Effector memory CD4-positive, alpha-beta T cell (primary cell): ENCODE results near the gene CEP131.
A peak's percentile ranks its signal among the peaks of the same experiment; 100 is the strongest.

Experiments used
- DNase-seq, 3 donors: peaks; one replicate each; pipeline ENCODE4 v3.0.0-alpha.2; 2020
- H3K27ac ChIP-seq: 2 replicates; pipeline ENCODE4 v1.7.0; 2013; ENCODE audit warnings: mild to moderate bottlenecking, low read length, moderate library complexity; ENCODE audit not compliant: insufficient read depth, poor library complexity, severe bottlenecking
- H3K27me3 ChIP-seq: replicated peaks from 2 replicates; pipeline ENCODE4 v1.7.0; 2013; ENCODE audit warnings: mild to moderate bottlenecking, low read length; ENCODE audit not compliant: insufficient read depth, control insufficient read depth, poor library complexity, severe bottlenecking
- H3K36me3 ChIP-seq: 2 replicates; pipeline ENCODE4 v1.7.0; 2013; ENCODE audit warnings: mild to moderate bottlenecking, low read length, moderate library complexity; ENCODE audit not compliant: control insufficient read depth, insufficient read depth
- H3K4me1 ChIP-seq: 2 replicates; pipeline ENCODE4 v1.7.0; 2013; ENCODE audit warnings: low read length, mild to moderate bottlenecking; ENCODE audit not compliant: control insufficient read depth, insufficient read depth, poor library complexity, severe bottlenecking
- H3K4me3 ChIP-seq: 2 replicates; pipeline ENCODE4 v1.7.0; 2013; ENCODE audit warnings: low read length, low read depth, mild to moderate bottlenecking; ENCODE audit not compliant: insufficient read depth, poor library complexity, severe bottlenecking
- H3K9me3 ChIP-seq: 2 replicates; pipeline ENCODE4 v1.7.0; 2013; ENCODE audit warnings: mild to moderate bottlenecking, low read length, moderate library complexity; ENCODE audit not compliant: control insufficient read depth

Gene CEP131

DNA sequence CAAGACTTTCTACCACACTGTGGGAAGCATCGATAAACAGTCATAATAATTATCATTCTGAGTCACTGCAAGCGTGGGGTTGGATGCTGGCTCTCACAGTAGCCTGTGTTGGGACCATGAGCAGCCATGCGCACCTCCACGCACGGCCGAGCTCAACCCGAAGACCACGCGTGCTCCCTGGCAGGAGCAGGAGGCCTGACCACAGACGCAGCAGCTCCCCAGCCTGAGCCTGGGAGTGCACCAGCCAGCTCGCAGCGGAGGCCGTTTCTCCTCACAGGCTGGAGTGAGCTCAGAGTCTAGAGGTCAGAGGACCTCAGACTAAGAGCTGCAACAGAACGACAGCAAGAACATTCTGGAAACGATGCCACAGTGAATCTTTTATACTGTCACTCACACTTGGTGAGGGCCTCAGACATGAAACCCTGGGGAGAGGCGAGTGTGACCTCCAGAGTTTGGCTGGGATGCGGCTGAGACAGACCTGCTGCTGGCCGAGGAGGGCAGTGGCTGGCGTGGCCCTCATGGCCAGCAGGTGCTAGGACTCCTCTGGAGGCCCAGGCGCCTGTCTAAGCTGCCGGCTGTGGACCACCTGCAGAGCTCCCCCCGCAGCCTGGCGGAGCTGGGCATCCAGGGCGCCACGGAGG, 22.4 kb upstream of the CEP131 start:
- Histone ChIP-seq H3K4me1 (peaks cover 5% of the 10 kb centered on the region), H3K36me3 (peaks cover 9% of the 10 kb centered on the region), H3K27ac (no peak overlapping the region), H3K27me3 (no peaks in the 10 kb centered on the region), H3K9me3 (no peaks in the 10 kb centered on the region), H3K4me3 (no peak overlapping the region)
- DNase-seq: no peak

DNA sequence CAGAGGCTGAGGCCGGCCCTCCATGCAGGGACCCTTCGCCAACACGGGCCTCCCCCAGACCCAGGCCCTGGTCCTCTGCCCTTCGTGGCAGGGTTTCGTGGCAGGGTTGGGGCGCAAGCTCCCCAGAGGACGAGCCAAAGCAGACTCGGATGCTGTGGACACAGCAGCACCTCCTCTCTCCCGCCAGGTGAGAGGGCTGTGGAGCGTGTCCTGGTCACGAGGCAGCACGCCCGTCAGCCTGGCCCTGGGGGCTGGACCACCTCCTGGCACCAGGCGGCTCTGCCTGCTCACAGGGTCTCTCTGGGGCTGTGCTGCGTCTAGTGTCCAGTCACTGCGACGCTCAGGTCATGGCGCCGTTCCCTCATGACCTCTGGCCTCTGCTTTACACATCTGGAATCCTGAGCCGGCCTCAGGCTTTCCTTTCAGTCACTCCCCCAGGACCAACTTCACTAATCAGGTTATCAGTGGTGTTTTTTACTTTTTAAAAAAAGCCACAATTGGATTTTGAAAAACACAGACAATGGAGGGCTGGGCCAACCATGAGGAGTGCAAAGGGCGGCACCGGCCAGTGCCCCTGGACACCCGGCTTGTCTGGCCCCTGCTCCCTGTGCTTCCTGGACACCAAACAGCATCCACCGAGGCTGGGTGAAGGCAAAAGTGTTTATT, 21.7 kb upstream of the CEP131 start:
- Histone ChIP-seq H3K27me3 (no peaks in the 10 kb centered on the region), H3K36me3 (peaks cover 3% of the 10 kb centered on the region), H3K4me3 (no peak overlapping the region), H3K9me3 (no peaks in the 10 kb centered on the region), H3K27ac (no peak overlapping the region), H3K4me1 (peaks cover 11% of the 10 kb centered on the region)
- no peak for DNase-seq

DNA sequence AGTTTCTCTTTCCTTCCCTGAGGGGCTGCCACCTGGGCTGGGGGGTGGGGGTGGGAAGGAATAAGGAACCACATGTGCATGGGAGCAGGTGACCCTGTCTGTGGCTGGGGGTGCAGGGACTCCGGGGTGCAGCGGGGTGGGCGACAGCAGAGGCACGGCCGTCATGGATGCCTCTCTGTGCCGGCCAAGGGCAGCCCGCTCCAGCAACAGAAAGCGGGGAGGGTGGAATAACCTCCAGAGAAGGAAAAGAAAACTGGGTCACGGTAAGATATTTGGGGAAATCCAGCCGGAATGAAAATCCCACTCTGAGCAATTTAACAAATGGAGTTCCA, 20.5 kb upstream of the CEP131 start:
- peaks cover 13% of the 10 kb centered on the region for H3K4me1 ChIP-seq
- H3K27me3 ChIP-seq: no peaks in the 10 kb centered on the region
- H3K9me3 ChIP-seq: no peaks in the 10 kb centered on the region
- no peak for DNase-seq
- H3K27ac ChIP-seq: no peak overlapping the region
- H3K4me3 ChIP-seq: no peak overlapping the region
- no peaks in the 10 kb centered on the region for H3K36me3 ChIP-seq

DNA sequence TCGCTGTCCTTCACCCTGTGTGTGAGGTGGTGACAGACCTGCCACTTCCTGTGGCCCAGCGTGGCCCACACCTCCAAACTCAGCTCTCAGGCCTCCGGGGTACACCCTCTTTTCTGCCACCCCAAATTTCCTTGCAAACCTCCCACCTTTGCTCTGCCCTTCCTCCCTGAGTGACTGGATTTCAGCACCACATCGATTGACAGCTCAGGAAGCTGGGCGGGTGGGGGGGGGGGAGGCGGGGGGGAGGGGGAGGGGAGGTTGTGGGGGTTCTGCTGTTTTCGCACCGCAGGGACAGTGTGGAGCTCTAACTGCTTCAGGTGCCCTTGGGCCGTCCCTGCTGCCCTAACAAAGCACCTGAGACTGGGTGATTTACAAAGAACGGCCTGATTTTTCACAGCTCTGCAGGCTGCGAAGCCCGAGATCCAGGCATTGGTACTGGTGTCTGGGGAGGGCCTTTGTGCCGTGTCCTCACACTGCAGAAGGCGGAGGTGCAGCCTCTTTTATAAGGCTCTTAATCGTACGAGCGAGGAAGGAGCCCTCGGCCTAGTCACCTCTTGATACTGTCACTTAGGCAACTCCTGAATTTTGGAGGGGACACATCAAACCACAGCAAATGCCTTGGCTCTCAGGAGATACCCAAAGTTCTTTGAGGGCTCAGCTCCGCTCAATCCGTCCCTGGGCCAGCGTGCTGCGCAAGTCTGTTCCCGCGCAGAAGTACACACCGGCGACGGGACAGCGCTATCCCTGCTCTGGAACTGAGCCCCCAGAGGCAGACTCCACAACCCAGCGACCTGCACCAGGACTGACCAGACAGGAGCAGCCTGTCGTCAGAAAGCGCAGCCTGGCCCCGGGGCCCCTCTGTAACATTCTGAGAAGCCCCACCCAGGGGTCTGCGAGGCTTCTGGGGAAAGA, 19.9 kb upstream of the CEP131 start:
- no peak overlapping the region for H3K27ac ChIP-seq
- H3K27me3 ChIP-seq: no peaks in the 10 kb centered on the region

DNA sequence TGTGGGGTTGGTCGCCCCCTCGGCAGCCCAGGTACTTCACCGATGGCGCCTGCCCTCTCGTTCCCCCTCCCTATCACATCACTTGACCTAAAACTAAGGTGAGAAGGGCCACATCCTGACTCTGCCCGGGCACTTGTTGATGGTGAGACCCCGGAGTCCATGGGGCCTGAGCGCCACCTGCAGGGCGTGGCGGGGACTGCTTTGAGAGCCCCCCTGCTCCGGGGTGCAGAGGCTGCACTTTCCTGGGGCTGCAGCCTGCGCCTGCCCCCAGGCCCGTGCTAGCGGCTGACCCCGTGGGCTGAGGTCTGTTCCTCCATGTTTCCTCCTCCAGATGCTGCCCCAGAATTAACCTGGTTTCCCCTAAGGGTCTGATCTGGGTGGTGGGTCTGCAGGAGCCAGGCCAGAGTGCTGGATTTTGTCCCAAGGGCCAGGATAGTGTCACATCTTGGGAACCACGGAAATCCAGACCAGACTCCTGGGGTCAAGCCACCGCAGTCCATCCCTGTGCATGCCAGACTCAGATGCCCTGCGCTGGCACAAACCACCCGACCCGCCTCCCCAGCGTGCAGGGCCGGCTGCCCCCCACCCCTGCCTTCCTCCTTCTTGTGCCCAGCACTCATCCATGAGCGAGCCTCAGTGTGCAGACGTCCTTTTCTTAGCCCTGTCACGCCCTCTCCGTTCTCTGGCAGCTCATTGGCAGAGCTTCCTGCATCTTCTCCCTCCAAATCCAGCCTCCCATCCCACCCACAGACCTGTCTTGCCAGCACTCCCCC, 19.1 kb upstream of the CEP131 start:
- no peaks in the 10 kb centered on the region for H3K9me3 ChIP-seq
- H3K27me3 ChIP-seq: no peaks in the 10 kb centered on the region
- no peak overlapping the region for H3K4me3 ChIP-seq
- H3K4me1 ChIP-seq: peaks cover 27% of the 10 kb centered on the region
- peak; percentile 21 to 45 (median 30) for DNase-seq
- H3K27ac ChIP-seq: no peak overlapping the region
- H3K36me3 ChIP-seq: no peaks in the 10 kb centered on the region

More for the DNA sequence above, 19.9 kb upstream of the CEP131 start:
- Histone ChIP-seq H3K9me3 (no peaks in the 10 kb centered on the region), H3K36me3 (no peaks in the 10 kb centered on the region), H3K4me3 (no peak overlapping the region), H3K4me1 (peaks cover 19% of the 10 kb centered on the region)
- no peak for DNase-seq

DNA sequence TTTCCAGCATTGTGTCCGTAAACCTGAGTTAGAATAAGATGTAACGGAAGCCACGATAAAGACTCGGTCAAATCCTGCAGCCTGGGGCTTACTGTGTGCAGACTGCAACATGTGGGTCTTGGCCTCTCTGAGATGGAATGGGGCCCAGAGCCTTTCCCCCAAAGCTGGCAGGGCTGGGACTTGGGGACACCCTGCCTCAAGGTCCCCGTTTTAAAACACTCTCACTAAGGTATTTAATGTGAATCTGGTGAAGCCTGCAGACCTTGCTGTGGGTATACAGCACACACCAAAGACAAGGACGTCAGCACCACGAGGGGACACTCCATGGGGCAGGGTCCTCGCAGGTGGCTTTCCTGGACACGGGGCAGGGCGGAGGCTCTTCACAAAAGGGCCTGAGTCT, 18.4 kb upstream of the CEP131 start:
- Histone ChIP-seq H3K27ac (no peak overlapping the region), H3K9me3 (no peaks in the 10 kb centered on the region), H3K4me1 (peaks cover 33% of the 10 kb centered on the region), H3K36me3 (no peaks in the 10 kb centered on the region), H3K27me3 (no peaks in the 10 kb centered on the region), H3K4me3 (no peak overlapping the region)
- no peak for DNase-seq

DNA sequence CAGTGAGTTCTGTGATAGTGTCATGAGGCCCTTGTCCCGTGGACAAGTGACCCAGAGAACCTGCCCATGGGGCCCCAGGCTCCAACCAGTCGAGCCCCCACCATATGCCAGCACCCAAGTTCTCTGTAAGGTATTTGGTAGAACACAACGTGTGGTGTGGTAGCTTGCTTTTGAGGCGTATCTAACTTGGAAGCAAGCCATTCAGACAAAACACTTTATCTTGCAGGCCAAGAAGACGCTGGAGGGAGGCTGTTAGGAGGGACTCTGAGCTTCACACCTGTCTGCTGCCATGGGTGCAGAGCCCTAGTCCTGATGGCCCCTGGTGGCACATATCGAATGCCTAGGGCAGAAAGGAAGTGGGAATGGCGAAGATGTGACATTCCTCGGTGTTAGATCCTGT, 18.0 kb upstream of the CEP131 start:
- no peaks in the 10 kb centered on the region for H3K27me3 ChIP-seq

DNA sequence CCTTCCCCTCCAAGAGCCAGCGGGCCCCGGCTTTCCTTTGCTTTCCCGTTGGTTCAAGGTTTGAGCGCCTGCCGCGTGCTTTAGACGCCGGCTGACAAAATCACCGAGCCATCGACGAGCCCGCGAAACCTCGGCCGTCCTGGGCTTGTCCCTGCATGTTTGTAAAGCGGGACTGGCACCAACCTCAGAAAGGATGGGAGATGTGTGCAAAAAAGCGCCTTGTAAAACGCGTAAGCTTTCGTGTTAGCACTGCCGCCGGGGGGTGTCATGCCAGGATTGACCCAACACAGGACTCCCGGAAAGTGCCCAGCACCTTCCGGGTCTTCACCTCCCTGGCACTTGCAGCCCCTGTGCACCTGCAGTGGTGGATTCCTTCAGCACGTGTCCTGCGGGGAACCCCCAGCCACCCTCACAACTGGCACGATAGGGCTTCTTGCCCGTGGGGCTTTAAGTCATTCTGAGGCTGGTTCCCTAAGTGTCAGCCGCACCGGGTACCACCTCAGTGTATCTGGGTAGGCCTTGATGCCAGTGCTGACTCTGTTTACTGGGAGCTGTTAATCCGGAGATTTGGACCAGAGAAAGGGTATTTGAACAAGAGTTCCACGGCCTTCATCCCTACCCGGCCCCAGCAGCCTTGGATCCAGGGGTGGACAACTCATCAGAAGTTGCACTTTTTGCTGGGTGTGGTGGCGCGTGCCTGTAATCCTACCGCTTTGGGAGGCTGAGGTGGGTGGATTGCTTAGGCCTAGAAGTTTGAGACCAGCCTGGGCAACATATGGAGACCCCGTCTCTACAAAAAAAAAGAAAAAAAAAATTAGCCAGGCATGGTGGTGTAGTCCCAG, 17.2 kb upstream of the CEP131 start:
- Histone ChIP-seq H3K36me3 (peaks cover 4% of the 10 kb centered on the region), H3K27ac (peak overlapping the region; percentile 71), H3K9me3 (no peaks in the 10 kb centered on the region), H3K27me3 (no peaks in the 10 kb centered on the region), H3K4me1 (peaks cover 35% of the 10 kb centered on the region), H3K4me3 (peak overlapping the region; percentile 93)
- peak; percentile 15 to 24 (median 19) for DNase-seq

More for the DNA sequence above, 18.0 kb upstream of the CEP131 start:
- Histone ChIP-seq H3K36me3 (peaks cover 4% of the 10 kb centered on the region), H3K4me1 (peaks cover 35% of the 10 kb centered on the region), H3K4me3 (no peak overlapping the region), H3K9me3 (no peaks in the 10 kb centered on the region), H3K27ac (no peak overlapping the region)
- no peak for DNase-seq
